Memory B cell (primary cell): ENCODE data around the gene MRPL20.
"Not testable (repeated sequence)": the region's sequence is repeated elsewhere in the genome, so short reads cannot be mapped to it uniquely, and the experiment has no call there.

ENCODE experiments used
- ATAC-seq: fragments of 150-1000 bp; cut with Tn5 transposase; 2 replicates; pipeline ENCODE4 v1.10.0; 2021; ENCODE audit warnings: low read depth, mild to moderate bottlenecking, moderate library complexity
- DNase-seq, 2 donors: peaks; one replicate each; pipeline ENCODE4 v3.0.0; 2022; ENCODE audit warnings: low spot score in 2 of 2
- H3K27ac Mint-ChIP-seq: one replicate; pipeline ENCODE4 v1.8.0; 2022; ENCODE audit warnings: mild to moderate bottlenecking, moderate library complexity, mixed read lengths
- H3K27me3 Mint-ChIP-seq: one replicate; pipeline ENCODE4 v1.8.0; 2022; ENCODE audit warnings: mixed read lengths
- H3K36me3 Mint-ChIP-seq: one replicate; pipeline ENCODE4 v1.8.0; 2022; ENCODE audit warnings: mild to moderate bottlenecking, mixed read lengths
- H3K4me1 Mint-ChIP-seq: one replicate; pipeline ENCODE4 v1.8.0; 2022; ENCODE audit warnings: mixed read lengths
- H3K4me3 Mint-ChIP-seq: one replicate; pipeline ENCODE4 v1.8.0; 2022; ENCODE audit warnings: mild to moderate bottlenecking, moderate library complexity, mixed read lengths
- H3K9me3 Mint-ChIP-seq: one replicate; pipeline ENCODE4 v1.8.0; 2022; ENCODE audit warnings: mixed read lengths

The MRPL20 gene

DNA sequence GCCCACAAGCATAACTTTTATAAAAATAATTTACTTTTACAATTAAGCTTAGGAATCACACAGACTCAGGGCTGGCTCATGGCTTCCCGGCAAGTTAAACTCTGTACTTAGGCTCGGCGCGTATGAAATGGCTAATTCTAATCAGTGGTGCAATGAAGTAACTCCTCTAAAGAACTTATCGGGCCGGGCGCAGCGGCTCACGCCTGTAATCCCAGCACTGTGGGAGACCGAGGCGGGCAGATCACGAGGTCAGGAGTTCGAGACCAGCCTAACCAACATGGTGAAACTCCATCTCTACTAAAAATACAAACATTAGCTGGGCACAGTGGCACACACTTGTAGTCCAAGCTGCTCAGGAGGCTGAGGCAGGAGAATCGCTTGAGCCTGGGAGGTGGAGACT is 37.0 kb downstream of the MRPL20 start:
- not testable (repeated sequence) for H3K4me3 Mint-ChIP-seq, H3K27ac Mint-ChIP-seq, H3K36me3 Mint-ChIP-seq, H3K9me3 Mint-ChIP-seq, ATAC-seq, H3K4me1 Mint-ChIP-seq, DNase-seq, H3K27me3 Mint-ChIP-seq

DNA sequence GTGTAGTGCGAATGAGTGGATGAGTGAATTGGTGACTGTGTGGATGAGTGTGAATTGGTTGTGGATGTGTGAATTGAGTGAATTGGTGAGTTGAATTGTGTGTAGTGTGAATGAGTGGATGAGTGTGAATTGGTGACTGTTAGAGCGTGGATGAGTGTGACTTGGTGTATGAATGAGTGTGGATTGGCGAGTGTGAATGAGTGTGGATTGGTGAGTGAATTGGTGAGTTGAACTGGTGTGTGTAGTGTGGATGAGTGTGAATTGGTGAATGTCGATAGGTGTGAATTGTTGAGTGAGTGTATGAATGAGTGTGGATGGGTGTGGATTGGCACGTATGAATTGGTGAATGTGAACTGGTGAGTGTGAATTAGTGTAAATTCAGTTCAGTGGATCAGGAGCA is 39.8 kb downstream of the MRPL20 start:
- Mint-ChIP-seq H3K4me1 (peaks cover 2% of the 10 kb centered on the region), H3K4me3 (no peak overlapping the region), H3K36me3 (no peaks in the 10 kb centered on the region), H3K27me3 (no peaks in the 10 kb centered on the region), H3K27ac (no peak overlapping the region), H3K9me3 (no peaks in the 10 kb centered on the region)
- no peak for DNase-seq
- no peak for ATAC-seq

DNA sequence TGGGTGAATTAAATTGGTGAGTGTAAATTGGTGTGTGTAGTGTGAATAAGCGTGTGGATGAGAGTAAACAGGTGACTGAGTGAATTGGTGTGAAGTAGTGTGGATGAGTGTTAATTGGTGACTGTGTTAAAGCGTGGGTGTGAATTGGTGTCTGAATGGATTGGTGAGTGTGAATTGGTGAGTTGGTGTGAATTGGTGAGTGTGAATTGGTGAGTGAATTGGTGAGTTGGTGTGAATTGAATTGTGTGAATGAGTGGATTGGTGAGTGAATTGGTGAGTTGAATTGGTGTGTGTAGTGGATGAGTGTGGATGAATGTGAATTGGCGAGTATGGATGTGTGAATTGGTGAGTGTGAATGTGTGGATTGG is 40.4 kb downstream of the MRPL20 start:
- Mint-ChIP-seq H3K27ac (no peak overlapping the region), H3K9me3 (no peaks in the 10 kb centered on the region), H3K4me3 (no peak overlapping the region), H3K4me1 (no peaks in the 10 kb centered on the region), H3K27me3 (no peaks in the 10 kb centered on the region), H3K36me3 (no peaks in the 10 kb centered on the region)
- ATAC-seq, result no peak
- DNase-seq, result no peak

DNA sequence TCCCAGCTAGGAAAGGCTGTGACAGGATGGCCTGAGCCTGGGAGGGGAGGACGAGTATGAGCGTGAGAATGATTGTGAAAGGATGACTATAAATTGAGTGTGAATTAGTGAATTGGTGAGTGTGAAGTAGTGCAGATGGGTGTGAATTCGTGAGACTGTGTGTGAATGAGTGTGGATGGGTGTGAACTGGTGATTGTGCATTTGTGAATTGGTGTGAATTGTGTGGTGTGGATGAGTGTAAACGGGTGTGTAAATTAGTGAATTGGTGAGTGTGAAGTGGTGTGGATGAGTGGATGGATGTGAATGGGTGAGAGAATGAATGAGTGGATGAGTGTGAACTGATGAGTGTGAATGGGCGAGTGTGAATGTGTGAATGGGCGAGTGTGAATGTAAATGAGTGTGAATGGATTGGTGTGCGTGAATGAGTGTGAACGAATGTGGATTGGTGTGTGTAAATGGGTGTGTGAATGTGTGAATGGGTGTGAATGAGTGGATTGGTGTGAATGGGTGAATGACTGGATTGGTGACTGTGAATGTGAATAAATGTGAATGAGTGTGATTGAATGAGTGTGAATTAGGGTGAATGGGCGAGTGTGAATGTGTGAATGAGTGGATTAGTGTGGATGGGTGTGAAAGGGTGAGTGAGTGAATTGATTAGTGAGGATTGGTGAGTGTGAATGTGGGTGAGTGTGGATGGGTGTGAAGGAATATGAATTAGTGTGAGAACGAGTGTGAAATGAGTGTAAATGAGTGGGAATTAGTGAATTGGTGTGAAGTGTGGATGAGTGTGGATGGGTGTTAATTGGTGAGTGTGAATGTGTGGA is 41.0 kb downstream of the MRPL20 start:
- no peaks in the 10 kb centered on the region for H3K9me3 Mint-ChIP-seq
- DNase-seq, result no peak
- peaks cover under 1% of the 10 kb centered on the region for H3K4me1 Mint-ChIP-seq
- no peaks in the 10 kb centered on the region for H3K36me3 Mint-ChIP-seq
- peaks cover under 1% of the 10 kb centered on the region for H3K27me3 Mint-ChIP-seq
- H3K4me3 Mint-ChIP-seq, result no peak overlapping the region
- no peak for ATAC-seq
- no peak overlapping the region for H3K27ac Mint-ChIP-seq

DNA sequence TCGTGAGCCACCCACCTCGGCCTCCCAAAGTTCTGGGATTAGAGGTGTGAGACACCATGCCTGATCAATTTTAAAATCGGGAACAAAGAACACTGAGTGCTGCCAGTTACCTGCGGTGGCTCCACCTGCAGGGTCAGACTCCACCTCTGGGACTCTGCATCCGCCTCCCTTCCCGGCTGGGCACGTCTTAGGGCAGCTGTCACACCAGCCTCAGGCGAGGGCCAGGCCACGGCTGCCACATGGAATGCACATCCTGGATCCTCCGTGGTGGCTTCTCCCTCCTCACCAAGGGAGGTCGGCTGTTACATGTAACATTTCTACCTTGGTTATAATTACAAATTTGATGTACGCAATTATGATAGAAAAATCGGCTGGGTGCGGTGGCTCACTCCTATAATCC is 42.8 kb downstream of the MRPL20 start:
- no peaks in the 10 kb centered on the region for H3K36me3 Mint-ChIP-seq
- peaks cover 7% of the 10 kb centered on the region for H3K4me1 Mint-ChIP-seq
- H3K9me3 Mint-ChIP-seq, result no peaks in the 10 kb centered on the region
- no peak overlapping the region for H3K4me3 Mint-ChIP-seq
- H3K27ac Mint-ChIP-seq, result no peak overlapping the region
- peaks cover 7% of the 10 kb centered on the region for H3K27me3 Mint-ChIP-seq
- ATAC-seq, result no peak
- no peak for DNase-seq

DNA sequence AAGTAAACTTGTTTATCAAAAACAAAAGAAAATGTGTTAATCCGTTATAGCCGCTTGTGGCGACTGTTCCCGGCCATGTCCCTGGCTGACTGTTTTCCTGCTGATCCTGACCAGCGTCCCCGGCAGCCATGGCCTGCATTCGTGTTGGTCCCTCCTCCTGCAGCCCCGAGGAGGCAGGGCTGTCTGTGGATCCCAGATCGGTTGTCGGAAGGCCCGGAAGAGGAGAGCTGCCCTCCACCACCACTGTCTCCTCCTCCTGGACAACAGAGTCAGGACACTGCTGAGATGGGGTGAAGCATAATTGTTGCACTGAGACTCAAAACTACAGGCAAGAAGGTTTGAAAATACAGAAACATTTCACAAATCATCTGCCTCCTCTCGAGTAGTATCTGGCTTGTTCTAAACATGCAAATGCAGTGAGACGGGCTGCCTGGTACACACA is 45.1 kb downstream of the MRPL20 start:
- no peak overlapping the region for H3K4me3 Mint-ChIP-seq
- ATAC-seq, result no peak
- H3K4me1 Mint-ChIP-seq, result peaks cover 10% of the 10 kb centered on the region
- H3K9me3 Mint-ChIP-seq, result no peaks in the 10 kb centered on the region
- DNase-seq, result no peak
- H3K27me3 Mint-ChIP-seq, result peaks cover 11% of the 10 kb centered on the region
- H3K36me3 Mint-ChIP-seq, result no peaks in the 10 kb centered on the region
- no peak overlapping the region for H3K27ac Mint-ChIP-seq

DNA sequence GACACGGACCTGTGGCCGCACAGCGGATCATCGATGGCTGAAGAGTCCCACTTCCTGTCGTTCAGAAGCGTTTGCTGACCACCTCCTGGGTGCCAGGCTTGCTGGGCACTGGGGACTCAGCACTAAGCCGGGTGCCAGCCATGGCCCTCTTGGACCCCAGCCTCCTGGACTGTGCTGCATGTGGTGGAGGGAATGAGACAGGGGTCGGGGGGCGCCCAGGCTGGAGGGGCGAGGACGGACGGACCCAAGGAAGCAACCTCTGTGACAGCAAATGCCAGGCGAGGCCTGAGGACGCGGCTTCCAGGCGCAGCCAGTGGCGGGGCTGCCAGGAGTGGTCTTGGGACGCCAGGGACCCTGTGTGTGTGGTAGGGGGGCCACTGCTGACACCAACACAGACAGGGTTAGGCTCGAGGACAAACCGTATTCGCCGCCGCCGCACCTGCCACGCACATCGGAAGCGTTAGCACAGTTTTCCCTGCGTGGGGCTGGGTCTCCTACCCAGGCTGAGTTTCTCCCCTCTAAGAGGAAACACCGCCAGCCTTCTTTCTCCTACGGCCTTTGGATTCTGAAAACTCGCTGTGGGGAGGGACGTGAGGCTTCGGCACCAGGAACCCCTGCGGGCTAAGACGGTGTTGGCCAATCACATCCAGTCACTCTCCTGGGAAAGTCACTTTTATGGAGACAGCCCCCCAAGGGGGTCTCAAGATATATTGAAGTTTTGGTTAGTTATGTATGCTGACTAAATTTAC is 45.7 kb downstream of the MRPL20 start:
- DNase-seq (no peak), ATAC-seq (no peak)
- H3K4me3 Mint-ChIP-seq, result no peak overlapping the region
- peaks cover 10% of the 10 kb centered on the region for H3K4me1 Mint-ChIP-seq
- no peaks in the 10 kb centered on the region for H3K9me3 Mint-ChIP-seq
- no peak overlapping the region for H3K27ac Mint-ChIP-seq
- peaks cover 13% of the 10 kb centered on the region for H3K27me3 Mint-ChIP-seq
- no peaks in the 10 kb centered on the region for H3K36me3 Mint-ChIP-seq

DNA sequence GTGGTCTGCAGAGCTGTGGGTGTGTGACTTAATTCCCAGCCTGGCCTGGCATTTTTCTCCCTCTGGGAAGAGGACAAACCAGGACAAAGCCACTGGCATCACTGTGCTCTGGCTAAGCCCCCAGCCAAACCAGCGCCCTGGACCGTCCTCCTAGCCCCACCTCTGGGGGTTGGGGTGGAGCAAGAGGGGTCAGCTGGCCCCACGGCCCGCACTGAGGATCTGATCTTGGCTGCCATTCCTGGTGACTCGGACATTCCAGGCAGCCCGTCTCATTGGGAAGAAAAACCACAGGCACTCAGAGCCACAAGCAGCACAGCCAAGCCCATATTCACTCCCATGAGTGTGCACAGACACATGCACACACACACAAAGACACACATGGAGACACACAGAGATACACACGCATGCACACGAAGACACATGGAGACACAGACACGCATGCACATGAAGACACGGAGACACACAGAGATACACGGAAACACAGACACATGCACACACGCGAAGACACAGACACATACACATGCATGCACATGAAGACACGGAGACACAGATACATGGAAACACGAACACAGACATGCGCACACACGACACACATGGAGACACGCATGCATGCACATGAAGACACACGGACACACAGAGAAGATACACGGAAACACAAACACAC is 46.5 kb downstream of the MRPL20 start:
- Mint-ChIP-seq H3K4me3 (no peak overlapping the region), H3K9me3 (no peaks in the 10 kb centered on the region), H3K36me3 (no peaks in the 10 kb centered on the region), H3K27me3 (peaks cover 13% of the 10 kb centered on the region), H3K4me1 (peaks cover 10% of the 10 kb centered on the region), H3K27ac (no peak overlapping the region)
- no peak for DNase-seq
- no peak for ATAC-seq

DNA sequence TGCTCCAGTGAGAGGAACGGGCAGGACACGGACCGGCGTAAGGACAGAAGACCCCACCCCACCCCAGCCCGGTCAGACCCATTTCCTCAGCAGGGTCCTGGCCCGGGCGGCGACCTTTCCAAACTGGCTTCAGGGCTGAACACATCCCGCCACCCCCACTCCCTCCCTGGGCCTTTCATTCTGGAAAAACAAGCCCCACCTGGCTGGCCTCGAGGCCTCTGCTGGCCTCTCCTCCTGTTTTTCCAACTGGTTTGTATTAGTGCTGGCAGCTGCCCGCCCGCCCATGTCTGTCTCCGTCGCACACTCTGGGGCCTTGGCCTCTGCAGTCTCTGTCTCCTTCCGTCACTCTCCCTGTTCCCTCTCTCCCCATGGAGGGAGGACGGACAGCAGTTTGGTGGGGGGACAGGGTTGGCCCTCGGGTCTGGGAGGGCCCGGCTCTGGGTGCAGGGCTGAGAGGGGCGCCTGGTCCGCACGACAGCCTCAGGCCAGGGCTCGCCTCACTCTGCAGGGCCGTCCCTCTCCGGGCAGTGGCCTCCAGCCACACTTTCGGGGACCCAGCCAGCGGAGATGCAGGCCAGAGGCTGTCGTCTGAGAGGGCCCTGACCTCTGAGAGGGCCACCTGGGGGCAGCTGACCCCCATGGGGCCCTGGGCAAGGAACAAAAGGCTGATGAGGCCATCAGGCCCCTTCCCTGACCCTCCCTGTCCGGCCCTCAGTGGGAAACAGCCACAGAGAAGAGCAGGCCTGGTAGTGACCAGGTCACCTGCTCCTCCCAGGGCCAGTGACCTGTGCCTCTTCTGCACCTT is 47.2 kb downstream of the MRPL20 start:
- ATAC-seq, result no peak
- H3K27me3 Mint-ChIP-seq, result peaks cover 13% of the 10 kb centered on the region

DNA sequence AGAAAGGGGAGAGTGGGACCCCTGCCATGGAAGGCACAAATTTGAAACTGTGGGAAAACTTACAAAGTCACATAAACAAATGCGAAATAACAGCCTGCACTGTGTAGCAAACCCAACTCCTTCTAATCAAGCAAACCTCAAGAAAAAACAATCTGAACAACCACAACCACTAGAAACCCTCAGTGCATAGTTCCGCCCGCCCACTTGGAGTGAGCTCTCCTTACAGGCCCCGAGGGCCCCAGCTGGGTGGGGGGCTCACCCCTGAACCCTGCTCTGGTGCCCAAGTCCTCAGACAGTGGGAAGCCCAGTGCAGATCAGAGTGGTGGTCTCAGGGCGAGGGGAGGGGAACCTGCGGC is 47.8 kb downstream of the MRPL20 start:
- ATAC-seq (peak; percentile 34), DNase-seq (no peak)
- H3K4me1 Mint-ChIP-seq, result peaks cover 10% of the 10 kb centered on the region
- no peak overlapping the region for H3K27ac Mint-ChIP-seq
- H3K9me3 Mint-ChIP-seq, result no peaks in the 10 kb centered on the region
- no peaks in the 10 kb centered on the region for H3K36me3 Mint-ChIP-seq
- no peak overlapping the region for H3K4me3 Mint-ChIP-seq
- H3K27me3 Mint-ChIP-seq, result peaks cover 13% of the 10 kb centered on the region

More for the DNA sequence above, 47.2 kb downstream of the MRPL20 start:
- Mint-ChIP-seq H3K9me3 (no peaks in the 10 kb centered on the region), H3K4me1 (peaks cover 10% of the 10 kb centered on the region), H3K27ac (no peak overlapping the region), H3K36me3 (no peaks in the 10 kb centered on the region), H3K4me3 (no peak overlapping the region)
- no peak for DNase-seq

DNA sequence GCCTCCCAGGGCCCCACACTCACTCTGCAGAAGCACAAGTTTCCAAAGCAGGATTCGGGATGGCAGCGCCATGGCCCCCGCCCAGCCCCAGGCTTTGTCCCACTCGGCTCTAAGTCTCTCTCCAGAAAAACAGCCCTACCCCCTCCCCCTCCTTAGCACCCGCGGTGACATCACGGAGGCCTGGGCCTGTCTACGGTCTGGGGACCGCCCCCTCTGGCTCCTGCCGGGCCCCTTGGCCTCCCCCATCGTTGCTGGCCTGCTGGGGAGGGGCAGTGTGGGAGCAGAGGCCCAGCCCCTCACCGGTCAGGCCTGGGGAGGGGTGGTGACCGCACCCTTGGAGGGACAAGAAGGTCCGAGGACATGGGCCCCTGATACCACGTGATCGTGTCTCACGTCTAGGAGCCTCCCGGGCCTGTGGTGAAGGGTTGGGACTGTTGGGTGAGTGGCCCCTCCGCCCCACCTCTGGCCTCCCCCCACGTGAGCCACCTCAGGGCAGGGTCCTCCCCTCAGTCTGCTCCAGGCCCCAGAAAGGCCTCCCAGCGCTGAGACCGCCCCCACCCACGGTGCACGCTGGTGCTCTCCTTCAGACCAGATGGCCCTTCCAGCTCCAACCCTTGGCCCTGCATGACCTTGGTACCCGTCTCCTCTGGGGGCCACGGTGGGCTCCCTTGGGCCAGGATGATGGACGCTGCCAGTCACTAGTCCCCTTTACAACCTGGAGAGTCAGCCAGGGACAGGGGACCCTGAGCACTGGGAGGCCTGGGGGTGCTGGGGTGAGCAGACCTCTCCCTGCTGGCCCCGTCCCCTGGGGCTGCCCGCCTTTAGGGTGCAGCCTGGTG is 48.4 kb downstream of the MRPL20 start, which contains the start of gene MXRA8:
Gene MXRA8, minus strand, starts transcription at position 123 of the 839 bp plus-strand sequence. Its CDS starts 51 bp downstream, at position 72.
- Mint-ChIP-seq H3K4me1 (peaks cover 12% of the 10 kb centered on the region), H3K4me3 (no peak within 1 kb of the TSS), H3K9me3 (no peaks in the 10 kb centered on the region), H3K27me3 (peaks cover 13% of the 10 kb centered on the region), H3K36me3 (no peaks in the 10 kb centered on the region), H3K27ac (no peak within 1 kb of the TSS)
- DNase-seq, result no peak
- no peak for ATAC-seq

DNA sequence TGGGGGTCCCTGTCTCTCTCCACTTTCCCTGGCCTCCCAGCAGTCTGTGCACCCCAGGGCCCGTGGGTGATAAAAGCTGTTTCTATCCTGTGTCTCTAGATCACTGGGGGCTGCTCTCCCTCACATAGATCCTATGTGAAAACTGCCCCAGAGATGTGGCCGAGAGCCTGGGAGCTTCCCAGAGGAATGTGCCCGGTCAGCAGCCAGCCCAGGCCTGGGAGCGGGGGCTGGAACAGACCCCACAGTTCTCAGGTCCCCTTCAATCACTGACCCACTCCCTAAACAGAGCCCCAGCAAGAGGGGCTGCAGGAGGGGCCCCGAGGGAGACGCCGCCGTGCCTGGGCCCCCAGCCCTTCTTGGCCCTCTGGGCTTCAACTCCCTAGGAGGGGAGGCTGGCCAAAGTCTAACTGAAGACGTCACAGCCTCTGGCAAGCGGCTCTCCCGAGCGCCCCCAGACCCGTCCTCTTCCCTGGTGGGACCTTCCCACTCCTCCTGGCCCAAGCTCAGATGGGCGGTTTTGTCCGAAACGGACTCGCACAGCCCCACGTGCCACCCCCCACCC is 49.1 kb downstream of the MRPL20 start:
- Mint-ChIP-seq H3K36me3 (no peaks in the 10 kb centered on the region), H3K27ac (no peak overlapping the region), H3K4me3 (no peak overlapping the region), H3K27me3 (peaks cover 13% of the 10 kb centered on the region), H3K9me3 (no peaks in the 10 kb centered on the region), H3K4me1 (peaks cover 13% of the 10 kb centered on the region)
- ATAC-seq (no peak), DNase-seq (no peak)
